Activated CD8-positive, alpha-beta memory T cell treated with anti-CD3 and anti-CD28 coated beads for 1 hour (primary cell): Measurements from ENCODE around the gene PCDH15.
"Not testable (repeated sequence)": the region's sequence is repeated elsewhere in the genome, so short reads cannot be mapped to it uniquely, and the experiment has no call there.

Source experiments
- DNase-seq, 2 donors: peaks; one replicate each; pipeline ENCODE4 v3.0.0-alpha.2; 2020; ENCODE audit warnings: low read depth in 1 of 2; ENCODE audit errors: extremely low read depth in 1 of 2

Gene PCDH15

DNA sequence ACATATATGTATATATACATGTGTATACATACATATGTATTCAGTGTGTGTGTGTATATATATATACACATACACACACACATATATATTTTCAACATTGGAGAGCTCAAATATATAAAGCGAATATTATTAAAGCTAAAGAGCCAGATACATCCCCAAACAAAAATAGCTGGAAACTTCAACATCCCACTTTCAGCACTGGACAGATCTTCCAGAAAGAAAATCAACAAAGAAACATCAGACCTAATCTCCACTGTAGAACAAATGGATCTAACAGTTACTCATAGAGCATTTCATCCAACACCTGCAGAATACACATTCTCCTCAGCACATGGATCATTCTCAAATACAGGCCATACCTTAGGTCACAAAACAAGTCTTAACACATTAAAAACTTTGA is 799.0 kb downstream of the PCDH15 start:
- DNase-seq = no peak

DNA sequence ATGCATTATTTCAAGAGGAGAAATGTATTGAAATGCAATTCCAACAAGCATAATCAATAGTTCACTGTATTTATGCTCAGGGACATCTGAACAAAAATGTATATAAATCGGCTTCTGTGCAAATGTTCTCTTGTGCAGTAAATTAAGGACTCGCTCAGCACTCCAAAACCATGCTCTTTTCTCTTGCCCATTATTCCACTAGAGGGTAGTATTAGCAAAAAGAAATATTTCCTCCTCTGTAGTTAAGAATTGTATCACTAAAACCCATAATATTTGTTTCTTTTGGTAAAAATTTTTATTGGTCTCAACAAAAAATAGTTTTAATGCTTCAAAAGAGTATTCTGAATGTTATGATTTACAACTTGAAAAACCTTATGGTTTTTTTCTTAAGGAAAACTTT is 803.1 kb downstream of the PCDH15 start:
- no peak for DNase-seq

DNA sequence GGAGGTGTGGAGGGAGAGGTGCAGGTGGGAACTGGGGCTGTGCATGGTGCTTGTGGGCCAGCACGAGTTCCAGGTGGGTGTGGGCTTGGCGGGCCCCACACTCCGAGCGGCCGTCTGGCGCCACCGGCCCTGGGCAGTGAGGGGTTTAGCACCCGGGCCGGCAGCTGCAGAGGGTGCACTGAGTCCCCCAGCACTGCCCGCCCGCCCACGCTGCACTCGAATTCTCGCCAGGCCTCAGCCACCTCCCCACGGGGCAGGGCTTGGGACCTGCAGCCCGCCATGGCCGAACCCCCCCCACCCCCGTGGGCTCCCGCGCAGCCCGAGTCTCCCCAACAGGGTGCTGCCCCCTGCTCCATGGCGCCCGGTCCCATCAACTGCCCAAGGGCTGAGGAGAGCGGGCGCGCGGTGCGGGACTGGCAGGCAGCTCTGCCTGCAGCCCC is 810.2 kb downstream of the PCDH15 start:
- DNase-seq = no peak

DNA sequence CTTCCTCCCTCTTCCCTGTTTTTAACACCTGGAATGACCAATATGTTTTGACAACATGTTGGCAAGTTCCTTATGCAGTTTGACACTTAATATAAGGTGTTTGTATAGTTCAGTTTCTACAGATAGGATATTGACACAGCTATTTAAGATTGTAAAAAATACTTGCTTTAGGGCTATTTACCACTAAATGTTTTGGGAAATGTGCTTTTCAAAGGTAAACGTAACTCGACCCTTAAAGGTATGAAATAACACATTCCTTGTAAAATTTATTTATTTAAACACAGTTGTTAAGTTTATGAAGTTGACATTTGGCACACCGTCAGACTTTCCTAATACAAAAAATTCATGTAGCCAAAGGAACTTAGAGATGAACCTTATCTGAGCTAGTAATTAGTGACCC is 817.6 kb downstream of the PCDH15 start:
- no peak for DNase-seq

DNA sequence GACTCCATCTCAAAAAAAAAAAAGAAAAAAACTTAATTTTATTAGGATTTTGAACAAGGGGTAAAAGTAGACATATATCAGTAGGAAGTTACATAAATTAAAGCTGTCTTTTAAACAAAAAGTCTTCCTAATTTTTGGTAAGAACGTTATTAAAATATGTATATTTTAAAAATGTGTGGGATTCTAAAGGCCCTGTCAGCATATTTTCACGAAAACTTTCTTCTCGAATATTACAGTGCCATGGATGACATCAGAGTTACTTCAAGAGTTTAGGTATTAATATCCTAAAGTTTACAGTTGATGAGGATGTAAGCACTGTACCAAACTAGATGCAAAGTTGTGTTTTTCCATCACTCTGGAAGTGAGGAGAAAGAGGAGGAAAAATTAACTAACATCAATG is 820.8 kb downstream of the PCDH15 start:
- DNase-seq = no peak

DNA sequence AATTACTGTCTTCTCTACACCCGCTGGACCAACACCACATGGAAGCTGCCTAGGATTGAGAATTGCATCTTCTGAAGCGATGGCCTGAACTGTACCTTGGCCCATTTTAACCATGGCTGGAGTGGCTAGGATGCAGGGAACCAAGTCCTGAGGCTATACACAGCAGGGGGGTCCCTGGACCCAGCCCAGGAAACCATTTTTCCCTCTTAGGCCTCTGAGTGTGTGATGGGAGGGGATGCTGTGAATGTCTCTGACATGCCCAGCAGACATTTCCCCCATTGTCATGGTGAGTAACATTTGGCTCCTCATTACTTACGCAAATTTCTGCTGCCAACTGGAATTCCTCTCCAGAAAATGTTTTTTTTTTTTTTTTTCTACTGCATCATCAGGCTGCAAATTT is 822.7 kb downstream of the PCDH15 start:
- no peak for DNase-seq

GRCh38 chr10:53977267-53977666 is 823.8 kb downstream of the PCDH15 start:
- DNase-seq = no peak

- DNase-seq = no peak
Observed at GRCh38 chr10:53957401-53957800, 843.6 kb downstream of the PCDH15 start.

- DNase-seq = no peak
Observed at GRCh38 chr10:53955091-53955490, 845.9 kb downstream of the PCDH15 start.

DNA sequence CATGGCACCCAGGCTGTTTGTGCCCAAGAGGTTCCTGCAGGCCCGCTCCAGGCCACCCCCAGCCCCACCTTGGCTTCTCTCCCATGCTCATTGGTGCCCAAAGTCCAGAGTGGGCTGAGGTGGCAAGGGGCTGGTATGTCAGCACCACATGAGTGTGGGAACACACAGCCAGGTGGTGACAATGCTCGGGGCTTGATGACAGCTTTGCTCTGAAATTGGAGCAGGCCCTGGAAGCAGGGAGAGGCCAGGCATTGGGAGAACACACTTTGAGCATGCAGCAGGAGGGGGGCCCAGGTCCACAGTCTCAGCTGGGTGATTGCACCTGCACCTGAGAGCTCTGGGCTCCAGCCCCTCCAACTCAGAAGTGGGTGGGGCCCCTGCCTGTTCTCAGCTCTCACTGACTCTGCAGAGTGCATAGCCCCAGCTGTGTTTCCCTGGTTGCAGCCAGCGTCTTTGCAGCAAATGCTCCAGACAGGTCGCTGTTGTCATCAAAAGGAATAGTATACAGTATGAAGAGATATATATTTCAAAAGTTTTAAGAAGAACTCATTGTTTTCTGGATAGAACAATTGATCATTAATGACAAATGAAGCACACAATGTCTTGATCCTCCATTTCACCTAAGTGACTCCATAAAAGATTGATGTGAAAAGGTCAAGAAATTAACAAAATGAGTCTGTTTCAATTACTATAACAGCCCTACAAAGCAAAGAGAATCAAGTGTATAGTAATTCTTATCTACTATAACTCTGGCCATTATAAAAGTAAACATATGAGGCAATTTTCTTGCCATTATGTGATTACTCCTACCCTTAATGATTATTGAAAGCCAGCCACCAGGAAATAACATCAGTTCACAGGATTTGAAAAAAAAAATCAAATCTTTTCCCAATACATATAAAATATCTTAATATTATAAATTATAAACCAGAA is 848.1 kb downstream of the PCDH15 start:
- DNase-seq = no peak

- DNase-seq = no peak
Observed at GRCh38 chr10:53939654-53940053, 861.4 kb downstream of the PCDH15 start.

- no peak for DNase-seq
Observed at GRCh38 chr10:53930648-53931047, 870.4 kb downstream of the PCDH15 start.

GRCh38 chr10:53924051-53924700 is 876.9 kb downstream of the PCDH15 start:
- DNase-seq = not testable (repeated sequence)

GRCh38 chr10:53918755-53919154 is 882.3 kb downstream of the PCDH15 start:
- DNase-seq = no peak

- no peak for DNase-seq
Observed at GRCh38 chr10:53909791-53910190, 891.2 kb downstream of the PCDH15 start.

GRCh38 chr10:53904506-53905241 is 896.4 kb downstream of the PCDH15 start:
- no peak for DNase-seq

- DNase-seq = no peak
Observed at GRCh38 chr10:53903756-53904155, 897.3 kb downstream of the PCDH15 start.

- no peak for DNase-seq
Observed at GRCh38 chr10:53899463-53900160, 901.4 kb downstream of the PCDH15 start.

GRCh38 chr10:53898532-53898931 is 902.5 kb downstream of the PCDH15 start:
- DNase-seq = no peak

GRCh38 chr10:53894145-53894544 is 906.9 kb downstream of the PCDH15 start:
- no peak for DNase-seq

GRCh38 chr10:53893061-53893460 is 908.0 kb downstream of the PCDH15 start:
- DNase-seq = no peak
